Measurements from ENCODE around the gene UBR3.

The UBR3 gene

GRCh38 chr2:170063456-170064235 lies 236.4 kb downstream of the UBR3 start:
- no peak for DNase-seq

- peak; percentile 21 for DNase-seq
Measured at GRCh38 chr2:170070778-170071177, 243.5 kb downstream of the UBR3 start.

- DNase-seq = peak; percentile 33
Measured at GRCh38 chr2:170073288-170073687, 246.0 kb downstream of the UBR3 start.

- no peak for DNase-seq
Measured at GRCh38 chr2:170076189-170076588, 248.9 kb downstream of the UBR3 start.

GRCh38 chr2:170077830-170078569 lies 250.7 kb downstream of the UBR3 start:
- no peak for DNase-seq

GRCh38 chr2:170084820-170085491 lies 257.7 kb downstream of the UBR3 start:
- DNase-seq = no peak

GRCh38 chr2:170086117-170086688 lies 258.9 kb downstream of the UBR3 start:
- DNase-seq = no peak

- no peak for DNase-seq
Measured at GRCh38 chr2:170086751-170087412, 259.6 kb downstream of the UBR3 start.

GRCh38 chr2:170087413-170087793 lies 260.1 kb downstream of the UBR3 start:
- no peak for DNase-seq

- DNase-seq = no peak
Measured at GRCh38 chr2:170088776-170089175, 261.5 kb downstream of the UBR3 start.

- DNase-seq = no peak
Measured at GRCh38 chr2:170090229-170090628, 263.0 kb downstream of the UBR3 start.

- DNase-seq = no peak
Measured at GRCh38 chr2:170091436-170091835, 264.2 kb downstream of the UBR3 start.

GRCh38 chr2:170092436-170093060 lies 265.3 kb downstream of the UBR3 start:
- peak; percentile 16 for DNase-seq

GRCh38 chr2:170095380-170095779 lies 268.1 kb downstream of the UBR3 start:
- DNase-seq = no peak

GRCh38 chr2:170098626-170099312 lies 271.5 kb downstream of the UBR3 start:
- DNase-seq = no peak

GRCh38 chr2:170101789-170102188 lies 274.5 kb downstream of the UBR3 start:
- no peak for DNase-seq

GRCh38 chr2:170106102-170106840 lies 279.0 kb downstream of the UBR3 start:
- no peak for DNase-seq

- DNase-seq = no peak
Measured at GRCh38 chr2:170113168-170113894, 286.1 kb downstream of the UBR3 start.

GRCh38 chr2:170115501-170116229 lies 288.4 kb downstream of the UBR3 start:
- no peak for DNase-seq
